Endothelial cell of umbilical vein (primary cell): ENCODE results near the gene TBC1D25. TPM values are rescaled to one million over a fixed set of nuclear protein-coding genes. Genes with fewer than 3 reads are reported as not detected.

Source experiments
- BruUV-seq: library from RNA; stranded (reverse); fragments of 400-500 nt; replicated peaks from 2 replicates; lab custom pipeline; 2021; lab: Mats Ljungman, UMichigan
- CTCF ChIA-PET: fragments of 300-600, 350-600 bp; sonication (Branson Sonifier 250); formaldehyde crosslinking; loops from one replicate; lab custom pipeline; 2021; ENCODE audit warnings: antibody characterized with exemption, inconsistent platforms; lab: Charles Lee
- POLR2A ChIA-PET: fragments of 300-600, 350-600 bp; sonication (Branson Sonifier 250); formaldehyde crosslinking; loops from one replicate; lab custom pipeline; 2021; ENCODE audit warnings: antibody characterized with exemption, inconsistent platforms; lab: Charles Lee
- DNase-seq: peaks from one replicate; pipeline ENCODE4 v3.0.0-alpha.2; 2011; ENCODE audit warnings: low read depth, low spot score
- FAIRE-seq: peaks from 2 replicates; lab custom pipeline; 2011; peaks lifted over from hg19 to GRCh38; lab: Jason Lieb, UNC
- H2AFZ ChIP-seq: 2 replicates; pipeline ENCODE4 v1.6.0; 2012; ENCODE audit warnings: low read depth, low read length, control low read depth, inconsistent platforms
- H3K27ac ChIP-seq: 2 replicates; pipeline ENCODE4 v1.5.1; 2011; ENCODE audit warnings: low read depth, mild to moderate bottlenecking, control low read depth, low read length, moderate library complexity; ENCODE audit not compliant: insufficient read depth
- H3K27me3 ChIP-seq, 2 experiments: 2 replicates each; pipeline versions ENCODE4 v1.6.0 to v1.6.1; 2011; ENCODE audit warnings: low read length in 2 of 2, mixed read lengths in 1 of 2; ENCODE audit not compliant: control insufficient read depth in 2 of 2, insufficient read depth in 2 of 2
- H3K36me3 ChIP-seq, 2 experiments: 2 replicates in 1 of 2; 3 replicates in 1 of 2; pipeline ENCODE4 v1.5.1; 2011; ENCODE audit warnings: low read length in 2 of 2, mild to moderate bottlenecking in 1 of 2, moderate library complexity in 1 of 2; ENCODE audit not compliant: control insufficient read depth in 2 of 2, insufficient read depth in 2 of 2; ENCODE audit errors: extremely low read depth in 1 of 2
- H3K4me1 ChIP-seq: 3 replicates; pipeline ENCODE4 v1.5.1; 2011; ENCODE audit warnings: mild to moderate bottlenecking, low read length; ENCODE audit not compliant: control insufficient read depth, insufficient read depth; ENCODE audit errors: extremely low read depth
- H3K4me2 ChIP-seq: 2 replicates; pipeline ENCODE4 v1.6.1; 2011; ENCODE audit warnings: low read length, control low read depth, mixed read lengths; ENCODE audit not compliant: insufficient read depth
- H3K4me3 ChIP-seq, 3 experiments: fragments of 200-600 bp in 1 of 3; sonication (generic), shearing (Covaris generic) in 1 of 3; replicated peaks in 1 of 3; 2 replicates each; pipeline ENCODE4 v1.5.1; 2011 to 2016; ENCODE audit warnings: control low read depth in 3 of 3, low read length in 3 of 3, mild to moderate bottlenecking in 2 of 3, inconsistent platforms in 1 of 3, low read depth in 1 of 3, moderate library complexity in 1 of 3; ENCODE audit not compliant: insufficient read depth in 1 of 3
- H3K79me2 ChIP-seq: 2 replicates; pipeline ENCODE4 v1.6.0; 2012; ENCODE audit warnings: low read length, inconsistent platforms; ENCODE audit not compliant: control insufficient read depth, insufficient read depth
- H3K9ac ChIP-seq: replicated peaks from 2 replicates; pipeline ENCODE3; 2011; ENCODE audit warnings: low read length, control low read depth; ENCODE audit not compliant: insufficient read depth; ENCODE audit errors: extremely low read depth
- H3K9me1 ChIP-seq: replicated peaks from 3 replicates; pipeline ENCODE4 v1.6.0; 2011; ENCODE audit warnings: mild to moderate bottlenecking, low read length; ENCODE audit not compliant: control insufficient read depth, insufficient read depth; ENCODE audit errors: extremely low read depth
- H3K9me3 ChIP-seq: replicated peaks from 2 replicates; pipeline ENCODE4 v1.5.1; 2012; ENCODE audit warnings: low read length, inconsistent platforms; ENCODE audit not compliant: control insufficient read depth, insufficient read depth
- H4K20me1 ChIP-seq: replicated peaks from 2 replicates; pipeline ENCODE3; 2011; ENCODE audit warnings: mild to moderate bottlenecking, low read length; ENCODE audit not compliant: control insufficient read depth, insufficient read depth; ENCODE audit errors: extremely low read depth
- EZH2 ChIP-seq: IDR thresholded peaks from 2 replicates; pipeline ENCODE4 v1.6.1; 2012; ENCODE audit warnings: borderline replicate concordance, low read depth, mild to moderate bottlenecking, moderate library complexity, low read length, inconsistent platforms; ENCODE audit not compliant: severe bottlenecking
- FOS ChIP-seq: IDR thresholded peaks from 2 replicates; pipeline ENCODE4 v1.6.1; 2011; ENCODE audit warnings: mild to moderate bottlenecking, low read length, moderate library complexity, borderline replicate concordance; ENCODE audit not compliant: insufficient read depth
- GATA2 ChIP-seq: IDR thresholded peaks from 2 replicates; pipeline ENCODE4 v1.7.0; 2011; ENCODE audit warnings: low read depth, mild to moderate bottlenecking, moderate library complexity, mixed read lengths, low read length; ENCODE audit not compliant: insufficient read length, insufficient read depth
- JUN ChIP-seq: IDR thresholded peaks from 2 replicates; pipeline ENCODE4 v1.6.1; 2011; ENCODE audit warnings: borderline replicate concordance, low read depth; ENCODE audit not compliant: insufficient read length, insufficient read depth
- MYC ChIP-seq: IDR thresholded peaks from one replicate; pipeline ENCODE4 v1.6.1; 2011; ENCODE audit warnings: mild to moderate bottlenecking, low read depth, low read length
- POLR2A ChIP-seq: IDR thresholded peaks from 2 replicates; pipeline ENCODE4 v1.6.1; 2012; ENCODE audit warnings: low read depth, mild to moderate bottlenecking, control low read depth, low read length
- POLR2AphosphoS5 ChIP-seq: IDR thresholded peaks from 2 replicates; pipeline ENCODE4 v1.6.1; 2012; ENCODE audit warnings: low read depth, mild to moderate bottlenecking, control low read depth, low read length, moderate library complexity; ENCODE audit not compliant: insufficient read depth
- dilution Hi-C: fragments of 300-500 bp; cut with MboI; formaldehyde crosslinking; loops from one replicate; pipeline ENCODE4 v1.15.0; 2019; ENCODE audit warnings: low sequenced_read_pairs; ENCODE audit not compliant: extremely low pct_ligation_motif_present
- intact Hi-C: fragments of 100-400 bp; cut with micrococcal nuclease; formaldehyde crosslinking; loops from one replicate; pipeline ENCODE4 v1.10.0; 2022
- polyA plus RNA-seq, 4 experiments: library from polyadenylated mRNA; depleted of rRNA in 3 of 4; stranded (reverse) in 3 of 4; unstranded in 1 of 4; fragments of >200 nt; gene quantifications; 2 replicates each; pipeline versions ENCODE4 v1.2.1 to v1.2.3, GENCODE V29; 2011 to 2012; ENCODE audit warnings: missing spikeins in 1 of 4
- total RNA-seq: library from RNA; stranded (reverse); gene quantifications from 2 replicates; pipeline ENCODE4 v1.2.3, GENCODE V29; 2021
- TF ChIP-seq, protein P1 (sequence below): IDR thresholded peaks from 2 replicates; pipeline ENCODE4 v1.6.1; 2011; ENCODE audit not compliant: insufficient read depth, insufficient read length
- TF ChIP-seq, protein P2 (sequence below), 2 donors: IDR thresholded peaks; 1 replicate in 1 of 2; 2 replicates in 1 of 2; pipeline ENCODE4 v1.5.1; 2011; ENCODE audit warnings: low read length in 2 of 2, mild to moderate bottlenecking in 2 of 2, moderate library complexity in 2 of 2, control low read depth in 1 of 2, inconsistent platforms in 1 of 2, low read depth in 1 of 2; ENCODE audit not compliant: insufficient read depth in 1 of 2; ENCODE audit errors: extremely low read depth in 1 of 2

TBC1D25 gene
- total and polyA plus RNA-seq, 2 donors (not counting 3 experiments of a cell fraction or from before 2014, with no cell fraction given), result 16.0 to 16.3 TPM

GRCh38 chrX:48520455-48520854 lies 19.1 kb upstream of the TBC1D25 start:
- Histone ChIP-seq H3K36me3 (no peaks in the 10 kb centered on the region), H3K9me3 (no peaks in the 10 kb centered on the region), H3K4me2 (no peak overlapping the region), H3K27me3 (no peaks in the 10 kb centered on the region), H4K20me1 (no peaks in the 10 kb centered on the region), H3K27ac (no peak overlapping the region), H2AFZ (no peak overlapping the region), H3K4me1 (peaks cover 2% of the 10 kb centered on the region), H3K79me2 (peaks cover 13% of the 10 kb centered on the region), H3K9ac (no peak overlapping the region), H3K4me3 (no peak overlapping the region), H3K9me1 (no peaks in the 10 kb centered on the region)
- ChIA-PET POLR2A (no interaction called here), CTCF (no interaction called here)
- TF ChIP-seq POLR2A, result no peak
- no peak for TF ChIP-seq POLR2AphosphoS5
- no peak for TF ChIP-seq GATA2
- TF ChIP-seq, protein P1, sequence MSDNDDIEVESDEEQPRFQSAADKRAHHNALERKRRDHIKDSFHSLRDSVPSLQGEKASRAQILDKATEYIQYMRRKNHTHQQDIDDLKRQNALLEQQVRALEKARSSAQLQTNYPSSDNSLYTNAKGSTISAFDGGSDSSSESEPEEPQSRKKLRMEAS, result no peak
- TF ChIP-seq, protein P2, sequence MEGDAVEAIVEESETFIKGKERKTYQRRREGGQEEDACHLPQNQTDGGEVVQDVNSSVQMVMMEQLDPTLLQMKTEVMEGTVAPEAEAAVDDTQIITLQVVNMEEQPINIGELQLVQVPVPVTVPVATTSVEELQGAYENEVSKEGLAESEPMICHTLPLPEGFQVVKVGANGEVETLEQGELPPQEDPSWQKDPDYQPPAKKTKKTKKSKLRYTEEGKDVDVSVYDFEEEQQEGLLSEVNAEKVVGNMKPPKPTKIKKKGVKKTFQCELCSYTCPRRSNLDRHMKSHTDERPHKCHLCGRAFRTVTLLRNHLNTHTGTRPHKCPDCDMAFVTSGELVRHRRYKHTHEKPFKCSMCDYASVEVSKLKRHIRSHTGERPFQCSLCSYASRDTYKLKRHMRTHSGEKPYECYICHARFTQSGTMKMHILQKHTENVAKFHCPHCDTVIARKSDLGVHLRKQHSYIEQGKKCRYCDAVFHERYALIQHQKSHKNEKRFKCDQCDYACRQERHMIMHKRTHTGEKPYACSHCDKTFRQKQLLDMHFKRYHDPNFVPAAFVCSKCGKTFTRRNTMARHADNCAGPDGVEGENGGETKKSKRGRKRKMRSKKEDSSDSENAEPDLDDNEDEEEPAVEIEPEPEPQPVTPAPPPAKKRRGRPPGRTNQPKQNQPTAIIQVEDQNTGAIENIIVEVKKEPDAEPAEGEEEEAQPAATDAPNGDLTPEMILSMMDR (IDR thresholded peaks at IDR 0.05; ENCODE audit: extremely low read depth in 1 of 2, insufficient read depth in 1 of 2, low read depth in 1 of 2, low read length in 2 of 2), result no peak
- TF ChIP-seq FOS, result no peak
- no peak for TF ChIP-seq EZH2
- TF ChIP-seq JUN, result no peak
- no peak for TF ChIP-seq MYC
- no TSS peak for BruUV-seq
- dilution Hi-C loops (no loop called here), intact Hi-C loops (loop anchor here (5.0 kb wide), 2 partner anchors 43 to 72 kb away; partner anchors contain the start of gene FTSJ1)
- FAIRE-seq, result no peak
- no peak for DNase-seq
